DMS79 (cell line): ENCODE data around the gene DEFB121.

Experiments used
- DNase-seq: peaks from one replicate; lab custom pipeline; 2025; lab: John Stamatoyannopoulos, UW

Gene DEFB121

GRCh38 chr20:31363295-31363694 is 42.7 kb downstream of the DEFB121 start:
- no peak for DNase-seq

- DNase-seq, result no peak
Observed at GRCh38 chr20:31355981-31356380, 50.0 kb downstream of the DEFB121 start.
